GM18508 (cell line): ENCODE results near the gene PRADC1.
"Not testable (repeated sequence)": the region's sequence is repeated elsewhere in the genome, so short reads cannot be mapped to it uniquely, and the experiment has no call there.

Source experiments
- ATAC-seq: cut with Tn5 transposase; IDR thresholded peaks from one replicate; pipeline ENCODE4 v1.9.1; 2021; ENCODE audit warnings: moderate number of reproducible peaks; ENCODE audit not compliant: insufficient read depth, unreplicated experiment

PRADC1 gene

DNA sequence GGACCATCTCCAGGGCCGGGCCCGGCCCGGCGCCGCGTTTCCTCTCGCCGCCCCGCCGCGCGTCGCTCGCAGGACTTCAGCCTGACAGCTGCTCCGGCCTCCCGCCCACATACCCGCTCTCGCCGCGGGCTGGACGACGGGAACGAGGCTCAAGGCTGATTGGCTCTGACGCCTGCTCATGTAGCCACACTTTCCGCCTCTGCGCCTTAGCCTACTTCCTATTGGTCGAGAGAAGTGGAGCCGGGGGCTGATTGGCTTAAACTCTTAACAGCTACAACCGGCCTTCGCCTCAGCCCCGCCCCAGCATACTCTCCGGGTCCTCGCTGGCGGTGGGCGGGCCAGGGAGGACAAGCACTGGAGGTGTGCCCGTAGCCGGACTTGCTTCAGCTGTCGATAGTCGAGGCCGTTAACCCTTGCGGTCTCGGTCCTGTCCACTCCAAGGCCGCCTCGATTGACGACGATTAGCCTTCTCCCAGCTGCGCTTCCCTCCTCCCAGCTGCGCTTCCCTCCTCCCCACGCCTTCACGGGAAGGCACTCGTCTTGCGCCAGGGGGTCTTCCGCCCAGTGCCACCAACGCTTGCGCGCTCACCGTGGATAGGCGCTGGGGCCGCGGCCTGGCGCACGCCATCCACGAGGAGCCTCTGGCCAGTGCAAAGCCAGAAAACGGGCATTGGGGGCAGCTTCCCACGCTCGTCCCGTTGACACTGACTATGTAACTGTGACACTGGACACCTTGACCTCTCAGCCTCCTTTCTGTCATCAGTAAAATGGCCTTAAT is at the start of gene PRADC1:
Gene PRADC1, minus strand, starts transcription at position 86 of the 778 bp plus-strand sequence. Its CDS starts 79 bp downstream, at position 7.
- peak; percentile 91 for ATAC-seq

DNA sequence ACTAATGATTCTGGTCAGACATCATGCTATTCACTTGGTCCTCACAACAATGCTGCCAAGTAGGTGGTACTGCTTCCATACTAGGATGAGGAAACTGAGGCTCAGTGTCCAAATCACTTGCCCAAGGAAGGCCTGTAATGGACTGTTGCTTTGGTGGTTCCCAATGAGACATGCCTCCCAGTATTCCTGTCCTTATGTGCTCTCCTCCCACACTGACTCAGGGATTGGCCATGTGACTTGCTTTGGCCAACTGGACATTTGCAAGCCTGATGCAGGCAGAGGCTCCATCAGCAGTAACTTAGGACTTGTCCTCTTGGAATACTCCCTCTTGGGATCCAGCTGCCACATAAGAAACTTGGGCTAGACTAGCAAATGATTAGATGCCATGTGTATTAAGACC is 48.2 kb upstream of the PRADC1 start:
- ATAC-seq: no peak

DNA sequence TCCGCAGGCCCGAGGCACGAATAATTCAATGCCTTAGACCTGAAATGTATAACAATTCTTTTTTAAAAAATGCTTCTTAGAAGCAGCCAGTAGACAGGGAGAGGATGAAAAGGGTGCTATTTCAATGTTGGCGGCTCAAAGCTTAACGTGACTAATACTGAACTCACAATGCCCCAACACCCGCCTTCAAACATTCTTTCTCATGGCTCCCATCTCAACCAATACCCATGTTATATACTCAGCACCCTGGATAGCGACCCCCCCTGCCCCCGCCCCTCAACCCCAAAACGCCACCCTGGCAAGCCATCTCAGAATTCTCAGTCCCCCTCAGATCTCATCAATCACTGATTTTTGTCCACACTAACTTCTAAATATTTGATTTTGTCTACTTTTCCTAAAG is 46.8 kb upstream of the PRADC1 start:
- no peak for ATAC-seq

DNA sequence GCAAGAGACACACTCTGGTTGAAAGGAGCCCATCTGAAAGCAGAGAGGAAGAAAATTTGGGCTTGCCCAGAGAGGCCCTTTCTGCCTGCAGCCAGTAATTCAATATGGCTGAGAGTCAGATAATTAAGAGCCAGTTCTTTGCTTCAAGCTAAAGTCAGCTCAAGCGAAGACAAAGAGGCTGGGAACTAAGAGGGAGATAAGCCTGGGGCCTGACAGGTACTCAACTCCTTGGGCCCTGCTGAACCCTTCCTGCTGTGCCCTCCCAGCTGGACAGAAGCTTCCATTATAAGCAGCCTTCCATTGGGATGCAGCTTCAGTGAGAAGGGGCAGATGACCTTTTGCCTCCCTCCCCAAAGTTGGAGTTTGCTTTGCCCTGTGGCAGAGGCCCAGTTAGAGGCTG is 39.2 kb upstream of the PRADC1 start:
- no peak for ATAC-seq

DNA sequence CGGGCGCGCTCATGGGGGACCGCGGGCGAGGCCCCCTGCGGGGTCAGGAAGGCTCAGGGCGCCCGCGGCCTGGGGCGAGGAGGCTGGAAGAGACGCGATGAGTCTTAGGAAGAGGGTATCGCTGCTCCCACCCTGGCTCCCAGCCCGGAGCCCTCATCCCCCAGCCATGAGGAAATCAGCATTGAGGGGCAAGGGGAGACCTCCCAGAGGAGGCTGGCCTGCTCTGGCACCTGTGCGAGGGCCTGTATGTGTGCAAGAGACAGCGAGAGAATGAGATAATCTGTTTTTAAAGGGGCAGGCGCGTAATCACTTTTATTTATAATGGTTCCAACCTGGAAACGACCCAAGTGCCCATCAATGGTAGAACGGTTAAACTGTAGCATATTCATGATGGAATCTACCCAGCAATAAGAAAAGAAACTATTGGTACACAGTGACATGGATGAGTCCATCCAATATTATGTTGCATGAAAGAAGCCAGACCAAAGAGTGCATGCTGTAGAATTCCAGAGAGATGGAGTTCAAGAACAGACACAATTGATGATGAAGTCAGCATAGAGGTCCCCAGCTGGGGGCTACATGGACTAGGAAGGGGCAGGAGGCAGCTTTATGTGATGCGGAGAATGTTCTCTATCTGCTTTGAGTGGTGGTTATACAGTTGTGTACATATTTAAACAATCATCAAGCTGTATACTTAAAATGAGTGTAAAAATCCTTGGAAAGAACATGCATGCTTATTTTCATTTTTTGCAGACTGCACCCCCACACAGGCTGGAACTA is 36.8 kb upstream of the PRADC1 start:
- ATAC-seq: no peak

DNA sequence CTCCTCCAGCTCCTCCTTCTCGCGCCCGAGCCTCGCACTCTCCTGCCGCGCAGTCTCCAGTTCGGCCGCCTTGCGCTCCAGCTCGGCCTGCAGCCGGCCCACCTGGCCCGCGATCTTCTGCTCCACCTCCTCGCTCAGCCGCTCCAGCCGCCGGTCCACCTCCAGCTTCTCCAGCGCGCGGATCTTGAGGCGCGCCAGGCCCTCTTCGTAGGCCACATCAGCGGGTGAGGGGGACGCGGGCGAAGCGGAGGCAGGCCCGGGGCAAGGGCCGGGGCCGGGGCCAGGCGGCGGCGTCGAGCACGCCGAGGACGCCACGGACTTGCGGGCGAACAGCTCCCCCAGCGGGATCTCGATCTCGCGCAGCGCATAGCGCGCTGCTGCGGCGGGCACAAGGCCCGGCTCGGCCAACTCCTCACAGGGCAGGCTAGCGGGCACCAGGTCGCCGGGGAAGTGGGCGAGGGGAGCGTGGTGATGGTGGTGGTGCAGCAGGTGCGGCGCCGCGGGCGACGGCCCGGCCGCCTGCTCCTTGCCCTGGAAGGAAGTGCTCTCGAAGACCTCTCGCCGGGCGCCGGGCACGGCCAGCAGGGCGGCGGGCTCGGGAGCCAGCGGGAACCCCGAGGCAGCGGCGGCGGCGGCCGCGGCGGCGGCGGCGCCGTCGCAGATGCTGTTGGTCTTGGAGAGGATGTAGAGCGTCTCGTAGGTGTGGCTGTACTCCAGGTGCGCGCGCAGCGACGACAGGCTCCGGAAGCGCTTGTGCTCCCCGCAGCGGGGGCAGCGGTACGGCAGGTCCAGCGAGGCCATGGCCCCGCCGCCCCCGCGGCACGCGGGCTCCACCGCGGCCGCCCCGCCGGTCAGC is 36.0 kb upstream of the PRADC1 start:
- ATAC-seq: no peak

DNA sequence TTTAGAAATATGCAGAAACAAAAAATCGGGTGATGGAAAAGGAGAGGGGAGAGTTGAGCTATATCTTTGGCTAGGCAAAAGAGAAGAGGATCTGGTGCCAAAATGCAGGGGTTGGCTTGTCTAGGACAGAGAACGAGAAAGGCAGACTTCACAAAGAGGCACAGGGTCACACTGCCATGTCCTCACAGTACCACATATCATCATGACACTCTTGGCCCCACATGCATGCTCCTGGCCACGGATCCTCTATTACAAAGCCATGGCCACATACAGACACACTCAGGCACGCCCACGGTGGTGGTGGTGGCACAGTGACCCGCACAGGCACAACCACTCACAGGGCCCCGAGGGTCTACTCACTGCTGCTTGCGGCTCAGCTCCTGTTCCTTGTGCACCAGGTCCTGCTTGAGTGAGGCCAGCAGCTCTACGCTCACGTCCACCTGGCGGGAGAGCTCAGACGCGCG is 35.4 kb upstream of the PRADC1 start:
- ATAC-seq: no peak

DNA sequence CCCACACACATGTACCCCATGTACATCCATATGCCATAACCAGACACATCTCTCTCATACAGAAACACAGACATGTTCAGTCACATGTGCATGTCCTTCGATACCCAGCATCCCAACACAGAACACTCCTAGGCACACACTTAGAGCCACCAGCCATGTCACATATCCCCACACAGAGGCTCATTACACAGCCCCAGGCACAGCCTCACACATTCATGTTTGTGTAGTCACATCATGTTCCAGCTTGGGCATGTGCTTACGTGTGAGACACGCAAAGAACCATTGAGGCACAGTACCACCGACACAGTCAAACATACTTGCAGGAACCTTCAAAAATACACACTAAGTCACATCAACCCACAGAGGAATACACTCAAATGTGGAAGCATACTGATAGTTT is 34.0 kb upstream of the PRADC1 start:
- no peak for ATAC-seq

DNA sequence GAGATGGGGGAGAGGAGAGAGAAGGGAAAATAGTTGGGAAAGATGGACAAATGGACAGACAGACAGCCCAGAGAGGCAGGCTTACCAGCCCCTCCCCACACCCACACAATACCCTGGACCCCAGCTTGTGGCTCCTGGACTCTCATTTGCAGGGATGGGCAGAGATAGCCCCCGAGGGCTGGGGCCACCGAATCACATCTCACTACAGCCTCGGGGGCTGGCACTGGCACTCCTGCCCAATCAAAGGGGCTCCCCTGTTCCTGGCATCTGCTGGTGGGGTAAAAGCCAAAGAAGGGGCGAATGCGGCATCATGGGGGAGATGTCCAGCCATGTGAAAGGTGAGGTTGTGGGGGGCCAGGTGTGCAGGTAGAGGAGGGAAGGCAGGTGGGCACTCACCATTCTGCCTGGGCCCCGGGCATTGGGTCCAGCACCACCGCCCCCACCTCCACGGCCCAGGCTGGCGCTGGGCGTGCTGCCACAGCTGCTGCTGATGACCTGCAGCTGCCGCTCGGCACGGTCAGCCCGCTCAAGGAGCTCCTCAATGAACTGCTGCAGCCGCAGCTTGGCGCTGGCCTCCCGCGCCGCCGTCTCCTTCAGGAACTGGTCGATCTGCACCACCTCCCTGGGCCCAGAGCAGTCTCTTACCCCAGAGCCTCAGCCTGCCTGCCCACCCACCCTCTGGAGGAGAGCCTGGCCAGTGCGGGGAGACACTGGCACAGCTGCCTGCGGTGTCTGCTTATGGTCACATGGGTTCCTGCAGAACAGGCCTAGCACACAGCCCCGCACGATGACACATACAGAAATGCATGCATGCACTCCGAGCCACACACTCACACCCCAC is 33.2 kb upstream of the PRADC1 start:
- ATAC-seq: no peak

DNA sequence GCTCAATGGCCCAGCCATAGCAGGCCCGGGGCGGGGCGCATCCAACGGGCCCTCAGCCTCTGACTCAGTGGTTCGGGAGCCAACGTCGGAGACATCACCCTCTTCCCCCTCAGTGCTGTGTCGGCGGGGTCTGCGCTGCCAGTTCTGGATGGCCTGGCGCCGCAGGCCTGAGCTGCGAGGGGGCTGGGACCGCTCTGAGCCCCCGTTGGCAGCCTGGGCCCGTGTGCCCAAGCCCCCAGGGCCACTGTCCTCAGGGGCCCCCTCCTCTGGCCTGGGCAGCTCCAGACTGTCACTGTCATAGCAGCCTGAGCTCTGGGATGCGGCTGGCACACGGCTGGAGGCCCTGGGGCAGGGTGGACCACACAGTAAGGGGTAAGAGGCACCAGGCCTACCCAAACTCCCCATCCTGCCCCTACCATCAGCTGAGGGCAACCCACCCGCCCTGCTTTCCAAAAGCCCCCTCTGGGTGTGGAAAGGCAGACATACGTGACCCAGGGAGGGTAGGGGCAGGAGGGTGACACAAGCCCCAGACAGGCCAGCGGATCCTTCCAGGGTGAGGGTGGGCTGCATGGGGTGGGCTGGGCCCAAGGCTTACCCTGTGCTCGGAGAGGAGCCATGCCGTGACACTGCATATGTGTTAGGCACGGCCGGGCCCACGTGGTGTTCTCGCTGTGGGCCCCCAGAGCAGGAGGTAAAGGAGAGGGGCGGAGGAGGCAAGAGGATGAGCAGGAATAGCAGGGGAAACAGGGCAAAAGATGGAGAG is 32.4 kb upstream of the PRADC1 start:
- no peak for ATAC-seq

DNA sequence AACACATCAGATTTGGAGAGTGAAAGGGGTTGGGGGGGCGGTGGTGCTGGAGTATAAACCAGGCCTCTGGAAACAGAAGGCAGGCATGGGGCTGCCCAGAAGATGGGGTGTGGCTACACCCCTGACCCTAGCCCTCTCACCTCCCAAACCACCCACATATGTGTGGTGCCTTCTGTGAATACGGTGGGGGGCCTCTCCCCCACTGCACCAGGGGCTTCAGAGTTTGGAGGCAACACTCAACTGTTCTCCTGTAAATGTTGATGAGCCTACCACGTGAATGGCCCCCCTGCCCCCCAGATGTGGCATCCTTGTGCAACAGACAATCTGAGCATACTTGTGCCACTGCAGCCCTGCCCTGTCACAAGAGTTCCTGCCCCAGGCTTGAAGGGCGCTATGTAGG is 31.7 kb upstream of the PRADC1 start:
- no peak for ATAC-seq

DNA sequence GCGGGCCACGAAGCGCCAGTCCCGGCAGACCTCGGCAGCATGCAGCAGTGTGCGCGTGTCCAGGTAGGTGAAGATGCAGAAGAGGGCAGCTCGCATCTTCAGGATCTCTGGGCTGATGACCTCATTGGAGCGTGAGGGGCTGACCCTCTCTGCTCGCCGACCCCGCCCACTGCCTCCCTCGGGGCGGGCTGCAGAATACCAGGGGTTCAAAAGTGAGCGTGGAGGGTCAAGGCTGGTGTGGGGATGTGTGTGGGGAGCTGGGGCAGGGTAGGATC is 31.2 kb upstream of the PRADC1 start:
- ATAC-seq: no peak

DNA sequence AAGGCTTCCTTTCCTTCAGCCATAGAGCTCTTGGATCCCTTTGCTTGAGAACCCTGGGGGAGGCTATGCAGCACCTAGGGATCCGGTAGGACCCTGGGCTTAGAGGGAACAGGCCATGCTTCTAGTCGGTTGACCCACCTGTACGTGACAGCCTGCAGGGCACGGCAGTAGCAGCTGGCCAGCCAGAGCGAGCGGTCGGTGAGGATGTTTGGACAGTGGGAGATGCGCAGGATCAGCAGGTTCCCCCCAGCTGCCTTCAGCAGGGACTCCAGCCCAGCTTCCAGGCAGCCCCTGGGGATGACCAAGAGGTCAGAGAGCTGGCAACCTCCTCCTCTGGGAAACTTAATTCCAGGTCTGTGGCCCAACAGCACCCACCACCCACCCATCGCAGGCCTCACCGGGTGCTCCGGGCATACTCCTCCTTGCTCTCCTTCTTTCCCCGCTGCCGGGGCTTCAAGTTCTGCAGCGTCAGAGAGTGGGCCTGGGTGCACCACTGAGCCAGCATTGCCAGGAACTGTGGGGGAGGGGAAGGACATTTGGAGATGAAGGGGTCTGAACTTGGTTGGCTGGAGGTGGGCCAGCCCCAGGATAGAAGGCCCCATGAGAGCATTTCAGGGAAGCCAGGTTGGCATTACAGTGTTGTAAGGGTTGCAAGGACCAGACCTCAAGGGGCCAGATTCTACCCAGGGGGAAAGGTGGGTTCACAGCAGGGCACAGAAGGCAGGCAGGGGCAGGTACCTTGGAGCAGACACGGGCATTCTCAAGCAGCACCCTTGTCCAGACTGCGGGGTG is 30.7 kb upstream of the PRADC1 start:
- no peak for ATAC-seq

DNA sequence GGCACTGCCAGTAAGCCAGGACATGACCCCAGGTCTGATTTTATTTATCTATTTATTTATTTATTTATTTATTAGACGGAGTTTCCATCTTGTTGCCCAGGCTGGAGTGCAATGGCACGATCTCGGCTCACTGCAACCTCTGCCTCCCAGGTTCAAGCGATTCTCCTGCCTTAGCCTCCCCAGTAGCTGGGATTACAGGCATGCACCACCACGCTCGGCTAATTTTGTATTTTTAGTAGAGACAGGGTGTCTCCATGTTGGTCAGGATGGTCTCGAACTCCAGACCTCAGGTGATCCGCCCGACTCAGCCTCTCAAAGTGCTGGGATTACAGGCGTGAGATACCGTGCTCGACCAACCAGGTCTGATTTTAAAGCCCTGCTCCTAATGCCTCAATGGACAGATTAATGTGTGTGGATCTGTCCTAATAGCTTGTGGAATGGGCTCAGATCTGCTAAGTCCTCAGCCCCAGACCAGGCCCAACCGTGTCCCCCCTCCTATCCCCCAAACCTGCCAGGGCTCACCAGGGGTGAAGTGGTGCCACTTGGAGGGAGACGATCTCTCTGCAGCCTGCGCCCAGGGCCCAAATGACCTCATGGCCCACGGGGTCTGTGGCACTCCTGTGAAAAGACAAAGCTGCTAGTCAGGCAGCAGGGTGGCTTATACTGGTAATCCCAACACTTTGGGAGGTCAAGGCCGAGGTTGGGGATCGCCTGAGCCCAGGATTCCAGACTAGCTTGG is 29.8 kb upstream of the PRADC1 start:
- ATAC-seq: not testable (repeated sequence)

DNA sequence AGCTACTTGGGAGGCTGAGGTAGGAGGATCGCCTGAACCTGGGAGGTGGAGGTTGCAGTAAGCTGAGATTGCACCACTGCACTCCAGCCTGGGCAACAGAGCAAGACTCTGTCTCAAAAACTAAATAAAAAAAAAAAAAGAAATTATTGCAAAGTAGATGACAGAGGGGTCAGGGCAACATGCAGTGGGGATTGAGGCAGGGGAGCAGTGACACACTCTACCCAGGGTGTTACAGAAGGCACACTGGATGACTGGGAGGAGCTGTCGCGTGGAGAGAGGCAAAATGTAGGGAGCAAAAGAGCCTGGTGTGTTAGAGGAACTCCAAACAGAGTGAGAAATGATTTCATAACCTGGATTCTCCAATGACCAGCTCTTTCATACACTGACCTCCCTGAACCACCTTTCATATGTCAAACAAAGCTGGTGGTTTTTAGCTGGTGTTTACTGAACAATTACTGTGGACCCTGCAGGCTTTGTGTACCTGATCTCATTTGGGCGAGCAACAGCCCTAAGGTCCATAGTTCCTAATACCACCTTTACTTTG is 29.1 kb upstream of the PRADC1 start:
- ATAC-seq: no peak

DNA sequence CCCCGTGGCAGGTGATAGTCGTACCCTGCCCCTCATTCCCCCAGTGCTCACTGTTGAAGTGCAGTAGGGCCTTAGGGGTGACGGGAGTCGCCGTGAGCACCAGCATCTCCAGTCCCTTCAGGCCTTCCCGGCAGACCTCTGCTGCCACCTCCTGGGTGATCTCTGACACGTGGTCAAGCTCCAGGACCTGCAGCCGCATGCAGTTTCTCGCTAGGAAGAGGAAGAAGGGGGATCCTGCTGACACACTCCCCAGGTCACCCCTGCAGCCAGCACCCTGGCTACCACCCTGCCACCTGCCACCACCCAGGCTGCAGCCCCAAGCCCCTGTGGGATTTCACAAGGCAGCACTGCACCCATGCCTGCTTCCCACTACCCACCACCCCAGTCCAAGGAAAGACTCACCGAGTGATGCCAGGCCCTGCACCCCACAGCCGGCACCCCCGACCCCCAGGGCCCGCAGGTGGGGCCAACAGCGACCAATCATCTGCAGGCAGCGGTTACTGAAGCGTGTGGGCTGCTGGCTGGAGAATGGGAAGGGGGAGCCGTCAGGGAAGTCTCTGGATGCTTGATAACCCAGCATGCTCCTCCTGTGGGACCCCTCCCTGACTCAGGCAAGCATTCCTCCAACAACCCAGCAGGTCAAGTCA is 27.4 kb upstream of the PRADC1 start:
- ATAC-seq: no peak

DNA sequence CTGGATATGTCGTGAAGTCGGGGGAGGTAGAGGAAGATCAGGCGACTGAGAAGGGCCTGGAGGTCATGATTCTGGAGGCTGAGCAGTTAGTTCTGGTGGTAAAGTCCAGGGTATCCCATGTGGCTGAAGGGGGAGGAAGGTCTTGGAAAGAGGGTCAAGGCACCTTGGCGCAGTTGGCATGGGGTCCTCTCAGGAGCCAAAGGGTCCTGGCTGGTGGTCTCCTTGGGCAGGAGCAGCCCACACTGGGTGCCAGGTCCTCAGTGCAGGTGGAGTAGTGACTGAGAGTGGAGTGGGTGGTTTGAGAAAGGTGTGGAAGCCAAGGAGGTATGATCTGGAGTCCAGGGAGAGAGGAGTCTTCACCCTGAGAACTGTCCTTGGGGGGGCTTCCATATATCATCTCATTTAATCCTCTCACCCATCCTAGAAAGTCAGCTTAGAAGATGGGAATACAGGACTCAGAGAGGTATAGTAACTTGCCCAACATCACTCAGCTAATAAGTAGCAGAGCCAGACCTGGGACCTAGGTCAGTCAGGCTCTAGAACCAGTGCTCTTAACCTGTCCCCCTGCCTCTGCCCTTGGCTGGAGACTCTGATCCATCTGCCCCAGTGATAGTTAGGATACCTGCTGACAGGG is 26.8 kb upstream of the PRADC1 start:
- no peak for ATAC-seq
